NCI-H345 treated with DMSO at 0.1 percent for 48 hours (cell line): ENCODE measurements around the gene NEK9.
"Not testable (repeated sequence)": the region's sequence is repeated elsewhere in the genome, so short reads cannot be mapped to it uniquely, and the experiment has no call there.

Source experiments
- DNase-seq: peaks from one replicate; lab custom pipeline; 2025; ENCODE audit not compliant: unreplicated experiment; lab: John Stamatoyannopoulos, UW

The NEK9 gene

DNA sequence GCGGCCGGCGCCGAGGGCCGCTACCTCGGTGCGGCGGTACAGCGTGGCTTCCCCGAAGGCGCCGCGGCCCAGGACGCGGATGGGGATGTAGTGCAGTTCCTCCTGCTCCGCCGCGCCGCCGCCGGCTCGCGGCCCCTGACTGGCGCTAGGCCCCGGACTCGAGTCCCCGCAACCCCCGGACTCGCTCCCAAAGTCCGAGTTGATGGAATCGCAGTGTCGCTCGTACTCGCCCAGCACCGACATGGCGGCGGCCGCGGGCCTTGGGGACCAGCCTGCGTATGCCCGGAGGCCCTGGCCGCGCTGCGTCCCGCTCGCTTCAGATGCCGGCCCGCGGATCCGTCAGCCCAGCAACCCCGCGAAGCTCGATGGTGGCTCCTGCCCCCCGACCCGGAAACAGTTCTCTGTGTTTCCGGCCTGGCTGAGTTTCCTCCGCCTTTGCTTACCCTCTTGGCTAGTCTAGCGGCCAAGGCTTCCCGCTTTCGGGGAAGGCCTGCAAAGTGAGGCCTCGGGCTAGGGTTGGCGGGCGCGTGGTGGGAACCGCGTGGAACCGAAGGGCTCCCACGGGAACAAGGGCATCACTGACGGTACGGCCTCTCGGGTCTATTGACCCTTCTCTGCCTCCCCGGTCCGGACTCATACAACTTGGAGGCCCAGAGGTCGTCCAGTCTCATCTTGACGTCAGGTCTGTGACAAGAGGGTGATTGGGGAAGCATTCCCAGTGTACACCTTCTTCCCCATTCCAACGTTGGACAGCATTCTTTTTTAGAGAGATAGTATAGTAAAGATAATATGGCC, at the start of gene NEK9:
NEK9 (minus strand) TSS at position 370 of the 795 bp plus-strand sequence; CDS start at position 243, 127 bp downstream.
- peak; percentile 85 for DNase-seq

DNA sequence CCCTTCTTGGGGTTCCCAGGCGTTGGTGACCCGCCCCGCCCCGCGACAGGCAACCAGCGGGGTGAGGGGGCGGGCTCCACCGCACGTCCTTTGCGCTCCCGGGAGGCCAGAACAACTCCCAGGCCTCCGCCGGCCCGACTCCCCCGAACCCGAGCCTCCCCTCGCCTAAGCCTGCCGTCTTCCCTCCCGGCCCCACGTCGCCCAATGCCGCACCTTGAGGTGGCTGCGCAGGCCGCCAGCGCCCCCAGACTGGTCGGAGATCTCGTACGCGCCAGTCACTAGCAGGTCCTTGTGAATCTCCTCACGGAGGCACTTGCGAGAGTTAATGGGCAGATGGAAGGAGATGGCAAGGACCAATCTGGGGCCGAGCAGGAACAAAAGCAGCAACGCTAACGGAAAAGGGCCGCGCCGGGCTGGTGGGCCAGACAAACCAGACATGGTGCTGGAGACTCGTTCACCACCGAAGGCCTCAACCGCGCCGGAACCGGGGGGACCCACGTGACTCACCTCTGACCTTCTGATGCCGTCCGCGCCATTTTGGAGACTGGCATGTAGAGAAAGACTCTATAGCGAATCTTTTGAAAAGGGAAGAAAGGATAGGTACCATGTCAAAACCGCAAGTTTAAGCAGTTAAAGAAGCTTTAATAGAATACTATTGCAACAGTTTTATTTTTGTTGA, 49.4 kb upstream of the NEK9 start, which contains the start of gene TMED10:
TMED10 (minus strand) TSS at position 471 of the 679 bp plus-strand sequence; CDS start at position 438, 33 bp downstream.
- DNase-seq, result no peak

DNA sequence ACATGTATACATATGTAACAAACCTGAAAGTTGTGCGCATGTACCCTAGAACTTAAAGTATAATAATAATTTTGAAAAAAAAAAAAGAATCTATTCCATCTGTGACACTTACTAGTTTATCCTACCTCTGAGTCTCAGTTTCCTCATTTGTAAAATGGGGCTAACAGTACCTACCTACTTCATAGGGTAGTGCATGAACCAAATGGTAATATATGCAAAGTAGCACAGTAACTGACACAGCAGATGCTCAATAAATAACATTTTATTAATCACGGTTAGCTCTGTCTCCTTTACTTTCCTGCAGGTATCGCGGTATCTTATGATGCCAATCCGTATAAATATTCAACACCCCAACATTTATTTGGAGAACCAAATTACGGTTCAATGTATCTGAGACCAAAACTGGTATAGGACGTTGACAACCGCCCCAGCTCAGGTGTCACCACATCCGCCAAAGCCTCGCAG, 48.9 kb upstream of the NEK9 start:
- no peak for DNase-seq

DNA sequence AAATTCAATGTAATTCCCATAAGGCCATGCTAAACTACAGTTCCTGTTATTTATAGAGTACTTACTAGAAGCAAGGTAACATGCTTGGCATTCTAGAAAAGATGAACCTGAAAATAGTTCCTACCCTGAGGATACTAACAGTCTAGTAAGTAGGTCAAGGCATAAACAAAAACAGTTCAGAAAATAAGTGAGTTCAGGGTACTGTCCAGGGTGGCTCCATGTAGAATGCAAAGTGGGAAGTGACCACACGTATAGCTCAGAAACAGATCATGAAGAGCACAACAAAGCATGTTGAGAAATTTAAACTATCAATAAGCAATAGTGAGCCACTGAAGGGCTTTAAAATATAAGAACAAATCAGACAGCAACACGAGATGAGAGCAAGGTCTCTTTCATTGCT, 47.2 kb upstream of the NEK9 start:
- no peak for DNase-seq

DNA sequence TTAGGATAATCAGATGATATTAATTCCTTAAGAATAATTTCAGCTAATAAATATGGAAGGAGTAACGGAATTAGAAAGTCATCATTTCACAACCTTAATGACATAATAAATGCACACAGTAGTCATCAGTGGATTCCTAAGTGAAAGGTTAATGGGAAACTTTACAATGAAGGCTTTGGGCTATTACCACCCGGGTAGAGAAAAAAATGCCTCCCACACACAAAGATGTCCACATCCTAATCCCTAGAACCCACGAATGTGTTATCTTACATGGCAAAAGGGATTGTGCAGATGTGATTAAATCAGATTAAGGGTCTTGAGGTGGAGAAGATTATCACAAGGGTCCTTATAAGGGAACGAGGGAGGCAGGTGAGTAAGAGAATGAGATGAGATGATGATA, 43.9 kb upstream of the NEK9 start:
- no peak for DNase-seq

DNA sequence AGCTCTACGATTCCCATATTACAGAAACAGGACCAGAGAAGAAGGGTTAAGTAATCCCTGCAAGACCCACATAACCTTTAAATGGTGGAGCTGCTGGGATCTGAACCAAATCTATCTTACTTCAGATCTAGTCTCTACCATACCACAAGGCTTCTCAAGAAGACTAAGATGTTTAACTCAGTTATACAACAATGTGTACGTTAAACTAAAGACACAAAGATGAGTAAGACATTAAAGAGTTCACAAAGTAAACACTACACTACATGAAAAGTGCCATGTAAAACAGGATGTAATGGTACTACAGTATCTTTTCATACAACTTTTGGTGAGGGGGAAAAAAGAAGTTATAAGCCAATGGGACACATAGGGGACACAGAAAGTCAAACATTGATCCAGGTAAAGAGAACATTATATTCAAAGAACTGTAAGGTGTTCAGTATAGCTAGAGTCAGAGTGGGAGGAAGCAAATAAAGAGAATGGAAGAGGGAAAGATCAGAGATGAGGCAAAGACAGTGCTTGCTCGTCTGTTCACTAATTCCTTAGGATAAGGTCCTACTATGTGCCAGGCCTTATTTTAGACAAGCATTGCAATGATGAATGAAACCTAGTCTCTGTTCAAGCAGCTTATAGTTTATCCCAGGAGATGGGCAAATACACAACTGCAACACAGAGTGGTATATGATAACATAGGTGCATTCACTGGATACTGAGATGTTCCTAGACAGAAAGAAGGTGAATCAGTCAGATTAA, 41.9 kb upstream of the NEK9 start:
- no peak for DNase-seq

DNA sequence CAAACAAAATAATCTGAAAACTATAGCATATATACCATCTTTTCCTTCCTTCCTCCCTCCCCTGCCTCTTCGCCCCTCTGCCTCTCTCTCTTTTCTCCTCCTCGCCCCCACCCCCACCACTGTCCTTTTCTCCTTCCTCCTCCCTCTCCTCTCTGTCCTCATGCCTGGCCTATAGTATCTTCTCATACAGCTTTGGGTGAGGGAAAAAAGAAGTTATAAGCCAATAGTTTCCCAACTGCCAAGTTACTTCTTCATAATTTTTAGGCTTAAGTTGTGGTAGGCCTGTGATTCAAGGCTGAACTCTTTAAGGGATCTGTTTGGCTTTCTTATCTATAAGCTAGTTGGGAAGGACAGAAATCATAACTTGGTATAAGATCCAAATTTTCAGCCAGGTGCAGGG, 40.5 kb upstream of the NEK9 start:
- DNase-seq, result no peak

DNA sequence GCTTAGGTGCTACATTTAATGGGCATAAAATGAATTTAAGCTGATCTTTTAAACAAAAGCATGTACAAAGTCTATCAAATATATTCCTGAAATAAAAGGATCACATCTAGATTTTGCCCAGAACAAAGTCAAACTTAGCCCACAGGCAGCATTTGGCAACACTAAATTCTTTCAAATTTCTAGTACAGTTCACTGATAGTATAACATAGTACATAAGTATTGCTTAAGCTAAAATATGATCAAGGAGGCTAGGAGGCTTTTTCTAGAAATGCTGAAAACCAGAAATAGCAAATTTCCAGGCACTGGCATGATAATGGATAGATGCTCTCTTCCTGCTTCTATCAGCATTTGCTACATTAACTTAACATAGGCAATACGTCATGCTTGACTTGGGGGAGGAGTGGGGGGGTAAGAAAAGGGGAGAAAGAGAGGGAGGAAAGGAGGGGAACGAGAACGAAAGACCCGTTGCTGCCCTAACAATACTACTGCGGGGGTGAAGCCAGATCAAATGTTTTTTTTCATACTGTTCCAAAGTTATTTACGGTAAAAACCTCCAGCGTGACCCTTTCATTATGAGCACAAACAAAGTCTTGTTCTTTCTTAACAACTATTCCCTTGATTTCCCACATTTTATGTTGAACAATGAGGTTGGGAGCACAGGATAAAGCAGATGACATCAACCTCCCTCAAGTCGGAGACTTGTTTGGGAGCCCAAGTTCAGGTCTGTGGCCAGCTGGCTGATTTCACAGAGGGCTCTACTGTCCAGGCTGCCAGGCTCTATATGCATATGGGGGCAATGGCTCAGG, 38.9 kb upstream of the NEK9 start:
- no peak for DNase-seq

DNA sequence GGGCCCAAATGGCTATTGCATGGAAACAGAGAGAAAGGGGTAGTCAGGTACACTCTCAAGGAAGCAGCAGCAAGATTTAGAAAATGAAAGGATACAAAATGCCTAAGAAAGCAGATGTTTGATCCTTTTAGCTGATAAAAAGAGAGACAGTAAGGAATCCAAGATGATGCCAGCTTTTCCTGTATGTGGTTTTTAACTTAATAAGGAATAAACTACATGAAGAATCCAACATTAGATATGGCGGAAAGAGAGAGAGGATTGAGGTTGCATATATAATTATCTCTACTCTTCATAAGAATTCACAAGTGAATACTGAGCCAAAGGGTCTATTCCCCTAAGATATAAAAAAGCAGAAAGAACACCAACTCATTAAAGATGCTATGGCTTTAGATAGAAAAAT, 38.0 kb upstream of the NEK9 start:
- no peak for DNase-seq

DNA sequence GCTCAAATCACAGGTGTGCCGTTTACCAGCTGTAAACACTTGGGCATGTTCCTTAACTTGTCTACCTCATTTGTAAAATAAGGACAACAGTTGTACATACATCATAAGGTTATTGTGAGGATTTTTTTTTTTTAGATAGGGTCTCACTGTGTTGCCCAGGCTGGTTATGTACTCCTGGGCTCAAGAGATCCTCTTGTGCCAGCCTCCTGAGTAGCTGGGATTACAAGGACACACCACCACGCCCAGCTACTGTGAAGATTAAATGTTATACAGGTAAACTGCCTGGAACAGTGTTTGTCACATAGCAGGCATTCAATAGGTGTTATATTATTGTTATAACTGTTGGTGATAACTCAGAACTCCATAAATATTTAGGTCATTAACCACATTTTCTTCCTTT, 36.8 kb upstream of the NEK9 start:
- no peak for DNase-seq

DNA sequence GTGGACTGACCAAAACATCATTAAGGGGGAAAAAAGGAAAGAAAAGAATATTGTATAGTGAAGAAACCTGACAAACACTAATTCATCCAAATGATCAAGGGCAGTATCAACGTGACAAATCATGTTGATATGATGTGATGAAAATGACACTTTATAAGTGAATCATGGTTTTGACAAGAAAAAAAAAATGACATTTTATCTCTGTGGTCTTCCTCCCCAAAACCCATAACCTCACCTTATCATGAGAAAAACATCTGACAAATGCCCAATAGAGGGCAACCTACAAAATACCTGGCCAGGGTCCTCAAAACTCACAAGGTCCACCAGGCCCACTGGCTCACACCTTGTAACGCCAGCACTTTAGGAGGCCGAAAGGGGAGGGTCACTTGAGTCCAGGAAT, 35.8 kb upstream of the NEK9 start:
- DNase-seq, result no peak

DNA sequence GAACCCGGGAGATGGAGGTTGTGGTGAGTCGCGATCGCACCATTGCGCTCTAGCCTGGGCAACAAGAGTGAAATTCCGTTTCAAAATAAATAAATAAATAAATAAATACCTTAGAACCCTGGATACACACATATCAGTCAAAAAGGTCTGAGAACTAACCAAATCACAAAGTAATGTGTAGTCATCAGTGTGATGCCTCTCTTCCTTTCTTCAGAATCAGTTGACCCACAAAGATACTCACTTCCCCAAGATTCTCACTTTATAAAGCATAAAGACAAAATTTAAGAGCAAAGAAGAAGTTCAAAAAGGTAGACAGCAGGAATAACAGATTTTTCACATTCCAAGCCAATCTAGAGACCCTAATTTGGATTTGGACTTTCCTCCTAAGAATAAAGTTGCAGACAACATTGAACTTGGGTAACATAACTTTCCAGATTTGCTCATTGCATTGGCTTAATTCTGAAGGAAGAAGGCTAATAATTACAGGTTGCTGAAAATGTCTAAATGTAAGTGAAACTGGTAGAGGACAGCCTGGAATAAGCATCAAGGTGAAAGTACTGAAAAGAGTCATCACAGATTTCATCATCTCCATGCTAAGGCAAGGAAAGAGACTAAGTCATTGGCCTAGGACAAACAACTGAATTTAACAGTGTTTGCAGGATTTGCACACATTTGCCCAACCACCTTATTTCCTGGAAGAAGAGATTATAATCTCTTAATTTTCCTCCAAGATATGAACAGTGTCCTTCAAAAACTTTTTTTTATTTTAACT, 32.2 kb upstream of the NEK9 start:
- DNase-seq, result no peak

DNA sequence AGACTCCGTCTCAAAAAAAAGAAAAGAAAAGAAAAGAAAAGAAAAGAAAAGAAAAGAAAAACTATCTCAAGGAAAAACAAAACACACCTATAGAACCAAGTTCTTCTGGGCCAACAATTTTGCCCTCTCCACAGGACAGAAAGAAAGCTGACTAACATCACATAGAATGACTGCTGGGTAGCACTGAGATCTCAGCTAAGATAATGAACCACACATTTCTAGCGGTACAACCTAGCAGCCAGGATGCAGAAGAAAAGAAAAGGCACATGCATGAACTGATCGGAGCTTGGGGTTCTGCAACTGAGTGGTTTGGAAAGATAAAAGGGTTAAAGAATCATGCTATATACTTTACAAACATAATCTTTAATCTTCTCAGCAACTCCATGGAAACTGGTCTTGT, 30.1 kb upstream of the NEK9 start:
- DNase-seq, result no peak

DNA sequence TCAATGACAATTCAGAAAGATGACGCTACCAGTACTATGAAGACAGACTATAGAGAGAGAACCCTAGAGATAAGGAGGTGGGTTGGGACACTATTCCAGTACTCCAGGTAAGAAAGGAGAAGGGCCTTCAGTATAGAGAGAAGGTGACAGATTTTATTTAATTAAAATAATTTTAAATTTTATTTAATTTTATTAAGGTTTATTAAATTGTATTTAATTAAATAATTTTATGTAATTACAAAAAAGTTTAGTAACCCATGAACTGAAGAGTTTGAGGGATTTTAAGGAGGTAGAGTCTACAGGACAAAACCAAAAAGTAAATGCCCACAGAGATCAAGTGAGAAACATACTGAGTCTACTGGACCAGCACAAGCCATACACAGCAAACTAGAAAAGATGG, 29.3 kb upstream of the NEK9 start:
- no peak for DNase-seq

DNA sequence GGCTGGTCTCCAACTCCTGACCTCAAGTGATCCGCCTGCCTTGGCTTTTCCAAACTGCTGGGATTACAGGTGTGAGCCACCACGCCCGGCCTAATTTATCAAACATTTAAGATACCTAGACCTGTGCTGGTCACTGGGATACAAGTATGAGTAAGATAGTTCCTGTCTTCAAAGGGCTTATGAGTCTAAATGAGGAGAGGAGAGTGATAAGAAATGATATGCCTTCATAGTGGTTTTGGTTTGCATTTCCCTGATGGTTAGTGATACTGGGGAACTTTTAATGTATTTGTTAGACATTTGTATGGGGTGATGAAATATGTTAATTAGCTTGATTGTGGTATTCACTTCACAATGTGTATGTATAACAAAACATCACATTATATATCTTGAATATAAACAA, 28.3 kb upstream of the NEK9 start:
- DNase-seq, result no peak

DNA sequence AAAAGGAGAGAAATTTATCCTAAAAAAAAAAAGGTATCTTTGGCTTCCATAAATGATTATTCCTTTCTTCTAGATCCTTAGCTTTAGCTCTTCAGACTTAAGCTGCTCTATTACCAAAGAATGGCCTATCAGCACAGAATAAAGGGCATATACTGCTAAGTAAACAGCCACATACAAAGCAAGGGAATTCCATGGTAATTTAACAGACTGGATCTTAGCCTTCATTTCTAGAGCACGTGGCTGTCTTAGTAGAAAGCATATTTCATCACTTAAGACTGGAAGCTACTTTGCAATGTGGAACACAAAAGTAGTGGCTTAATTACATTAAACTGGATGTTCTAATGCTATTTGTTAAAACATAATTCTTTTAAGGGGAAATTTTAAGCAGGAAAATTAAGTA, 26.4 kb upstream of the NEK9 start:
- DNase-seq, result no peak

DNA sequence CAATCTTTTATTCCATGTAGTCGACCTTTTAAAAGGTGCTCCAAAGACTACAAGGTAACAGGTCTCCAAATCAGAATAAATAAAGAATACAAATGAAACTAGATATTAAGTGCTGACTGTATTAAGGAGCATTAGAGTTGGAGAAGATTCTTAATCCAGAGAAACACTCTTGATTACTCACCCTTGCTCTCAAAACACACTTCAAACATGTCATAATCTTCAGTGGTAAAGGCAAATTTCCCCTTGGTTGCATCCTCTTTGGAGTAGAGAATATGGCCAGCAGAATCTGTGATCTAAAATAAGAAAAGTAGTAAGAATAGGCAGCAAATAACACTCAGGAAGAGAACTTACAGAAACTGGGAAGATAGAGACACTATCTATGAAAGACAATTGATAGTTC, 25.0 kb upstream of the NEK9 start:
- DNase-seq, result no peak

DNA sequence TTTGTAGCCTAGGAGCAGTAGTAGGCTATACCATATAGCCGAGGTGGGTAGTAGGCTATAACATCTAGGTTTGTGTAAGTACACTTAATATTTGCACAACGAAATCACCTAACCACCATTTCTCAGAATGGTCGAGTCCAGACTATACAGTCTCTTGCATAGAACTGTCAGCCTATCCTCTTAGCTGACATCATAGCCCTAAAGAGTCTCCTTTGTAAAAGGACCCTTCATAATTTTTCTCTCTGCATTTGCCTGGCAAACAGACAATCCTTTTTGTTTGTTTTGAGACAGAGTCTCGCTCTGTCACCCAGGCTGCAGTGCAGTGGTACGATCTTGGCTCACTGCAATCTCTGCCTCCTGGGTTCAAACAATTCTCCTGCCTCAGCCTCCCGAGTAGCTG, 23.8 kb upstream of the NEK9 start:
- not testable (repeated sequence) for DNase-seq

DNA sequence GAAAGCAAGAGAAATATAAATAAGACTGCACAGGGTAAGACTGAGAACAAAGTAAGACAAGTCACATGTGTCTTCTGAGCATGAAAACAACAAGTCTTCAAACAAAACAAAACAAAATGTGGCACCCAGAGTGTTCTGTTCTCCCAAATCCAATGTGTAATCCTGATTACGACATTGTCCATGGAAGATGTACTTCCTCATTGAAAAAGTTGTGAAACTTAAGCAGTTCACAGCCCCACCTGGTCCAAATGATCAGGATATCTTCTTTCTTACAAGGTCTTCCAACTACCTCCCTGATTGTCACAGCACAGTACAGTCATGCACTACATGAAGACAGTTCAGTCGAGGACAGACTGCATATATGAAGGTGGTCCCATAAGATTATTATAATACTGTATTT, 23.3 kb upstream of the NEK9 start:
- DNase-seq, result no peak

DNA sequence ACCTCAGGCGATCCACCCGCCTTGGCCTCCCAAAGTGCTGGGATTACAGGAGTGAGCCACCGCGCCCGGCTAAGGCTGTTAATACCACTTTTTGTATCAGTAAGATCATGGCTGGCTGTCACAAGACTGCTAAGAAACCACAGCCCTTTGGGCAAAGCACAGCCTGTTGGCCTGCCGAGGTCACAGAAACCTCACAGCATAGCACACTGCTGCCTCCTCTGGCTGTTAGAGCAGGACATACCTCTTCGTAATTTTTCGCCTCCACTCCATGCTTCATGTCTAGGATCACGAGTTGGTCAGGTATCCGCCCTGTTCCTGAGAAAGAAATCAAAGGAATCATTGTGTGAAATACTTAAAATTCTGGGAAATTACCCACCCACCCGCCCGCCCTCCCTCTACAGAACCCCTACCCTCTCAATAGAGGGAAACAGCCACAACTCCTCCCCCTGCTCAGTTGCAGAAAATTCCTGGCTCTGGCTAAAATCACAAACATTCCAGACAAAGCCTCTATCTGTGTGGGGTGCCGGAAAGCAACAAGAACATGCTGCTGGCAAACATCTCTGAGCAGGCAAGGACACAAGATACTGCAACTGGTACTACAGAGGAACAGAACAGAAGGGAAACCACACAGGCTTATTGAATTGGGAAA, 20.7 kb upstream of the NEK9 start:
- no peak for DNase-seq
